HepG2 (cell line): Measurements from ENCODE around the gene TOP2A. TPM values are rescaled to one million over a fixed set of nuclear protein-coding genes. Genes with fewer than 3 reads are reported as not detected.

ENCODE experiments used
- CBX1 ChIP-seq: IDR thresholded peaks from one replicate; pipeline ENCODE4 v1.6.1; 2016; ENCODE audit warnings: antibody characterized with exemption, low read depth
- KDM5A ChIP-seq: fragments of 200-600 bp; sonication (generic); IDR thresholded peaks from 2 replicates; pipeline ENCODE4 v1.7.0; 2018; ENCODE audit warnings: antibody characterized with exemption, mild to moderate bottlenecking, low read length, borderline replicate concordance
- REXO4 ChIP-seq: sonication (generic); formaldehyde crosslinking; IDR thresholded peaks from 2 replicates; pipeline ENCODE4 v1.8.0; 2022; ENCODE audit warnings: missing genetic modification reagents, mild to moderate bottlenecking, borderline replicate concordance
- SIN3A ChIP-seq: IDR thresholded peaks from 2 replicates; pipeline ENCODE4 v1.6.1; 2011; ENCODE audit warnings: low read depth, mild to moderate bottlenecking, control low read depth, low read length, borderline replicate concordance
- ZNF180 ChIP-seq: sonication (generic); formaldehyde crosslinking; IDR thresholded peaks from 2 replicates; pipeline ENCODE4 v1.4.0; 2020; ENCODE audit warnings: low read depth, missing genetic modification reagents, borderline replicate concordance
- polyA plus RNA-seq, 8 experiments: library from polyadenylated mRNA; depleted of rRNA in 3 of 8; stranded (reverse) in 7 of 8; unstranded in 1 of 8; fragments of >200 nt; fragmentation: Illumina TruSeq in 4 of 8; extraction: Trizol in 4 of 8; gene quantifications; 2 replicates each; pipeline versions ENCODE4 v1.2.1 to v1.2.3, GENCODE V29; 2011 to 2016; ENCODE audit warnings: low read depth in 4 of 8, missing spikeins in 1 of 8, mixed read lengths in 1 of 8; ENCODE audit not compliant: insufficient read depth in 1 of 8
- total RNA-seq, 5 experiments: library from RNA; depleted of rRNA; stranded (reverse); fragments of >200 nt; fragmentation: Illumina TruSeq; extraction: Trizol; gene quantifications; 2 replicates each; pipeline ENCODE4 v1.2.3, GENCODE V29; 2016; ENCODE audit warnings: low read depth in 1 of 5
- TF ChIP-seq, protein P1 (sequence below), 2 experiments: fragments of 450-650 bp in 1 of 2; sonication (generic) in 1 of 2; formaldehyde crosslinking; IDR thresholded peaks; 2 replicates each; pipeline versions ENCODE4 v1.5.0 to v1.8.0; 2020 to 2022; ENCODE audit warnings: mild to moderate bottlenecking in 1 of 2, missing genetic modification reagents in 1 of 2
- TF ChIP-seq, protein P2 (sequence below): sonication (generic); formaldehyde crosslinking; IDR thresholded peaks from 2 replicates; pipeline ENCODE4 v1.9.0; 2021; ENCODE audit warnings: missing genetic modification reagents, mild to moderate bottlenecking, borderline replicate concordance
- TF ChIP-seq, protein P3 (sequence below): sonication (generic); formaldehyde crosslinking; IDR thresholded peaks from 2 replicates; pipeline ENCODE4 v1.8.0; 2022; ENCODE audit warnings: missing genetic modification reagents, mild to moderate bottlenecking, borderline replicate concordance
- TF ChIP-seq, protein P4 (sequence below): sonication (generic); formaldehyde crosslinking; IDR thresholded peaks from 2 replicates; pipeline ENCODE4 v1.5.0; 2020; ENCODE audit warnings: mild to moderate bottlenecking, missing genetic modification reagents, borderline replicate concordance
- TF ChIP-seq, protein P5 (sequence below): sonication (generic); formaldehyde crosslinking; IDR thresholded peaks from 2 replicates; pipeline ENCODE4 v1.5.0; 2020; ENCODE audit warnings: mild to moderate bottlenecking, missing genetic modification reagents, borderline replicate concordance
- TF ChIP-seq, protein P6 (sequence below): sonication (generic); formaldehyde crosslinking; IDR thresholded peaks from 2 replicates; pipeline ENCODE4 v1.8.1; 2023; ENCODE audit warnings: mild to moderate bottlenecking, moderate library complexity, missing genetic modification reagents
- TF ChIP-seq, protein P7 (sequence below): IDR thresholded peaks from 2 replicates; pipeline ENCODE4 v1.6.1; 2016; ENCODE audit warnings: low read depth, control low read depth

The TOP2A gene
- total and polyA plus RNA-seq, 2 of the 13 experiments (the other 11 are each of a cell fraction or from before 2014, with no cell fraction given) = 108 to 327 TPM

DNA sequence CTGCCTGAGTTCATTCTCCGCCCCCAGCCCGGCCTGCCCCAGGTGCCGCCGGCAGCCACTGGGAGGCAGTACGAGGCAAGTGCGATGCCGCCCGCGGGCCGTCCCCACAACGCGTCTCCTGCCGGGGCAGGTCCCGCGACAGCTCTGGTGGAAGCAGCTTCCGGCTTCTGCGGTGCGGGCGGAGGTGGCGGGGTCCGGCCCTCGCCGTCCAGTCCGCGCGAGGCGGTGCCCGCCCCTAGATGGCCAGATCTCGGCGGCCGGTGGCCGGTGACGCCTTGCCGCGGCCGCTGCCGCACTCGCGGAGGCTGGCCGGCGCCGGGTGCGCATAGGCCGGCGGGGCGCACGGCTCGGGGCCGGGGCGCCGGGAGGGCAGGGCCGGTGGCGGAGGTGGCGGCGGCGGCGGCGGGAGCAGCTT, 55.0 kb downstream of the TOP2A start (continued):
- TF ChIP-seq CBX1 (peak; percentile 97), KDM5A (no peak), ZNF180 (CRISPR knock-in tag) (no peak), SIN3A (no peak), REXO4 (CRISPR knock-in tag) (peak; percentile 59; the same call in 1 of the 2 replicates)
- TF ChIP-seq, protein P1, sequence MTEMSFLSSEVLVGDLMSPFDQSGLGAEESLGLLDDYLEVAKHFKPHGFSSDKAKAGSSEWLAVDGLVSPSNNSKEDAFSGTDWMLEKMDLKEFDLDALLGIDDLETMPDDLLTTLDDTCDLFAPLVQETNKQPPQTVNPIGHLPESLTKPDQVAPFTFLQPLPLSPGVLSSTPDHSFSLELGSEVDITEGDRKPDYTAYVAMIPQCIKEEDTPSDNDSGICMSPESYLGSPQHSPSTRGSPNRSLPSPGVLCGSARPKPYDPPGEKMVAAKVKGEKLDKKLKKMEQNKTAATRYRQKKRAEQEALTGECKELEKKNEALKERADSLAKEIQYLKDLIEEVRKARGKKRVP (CRISPR knock-in tag; IDR thresholded peaks at IDR 0.05) = peak in 1 of 2 experiments; percentile 75; a peak in 2 of 4 replicates
- TF ChIP-seq, protein P2, sequence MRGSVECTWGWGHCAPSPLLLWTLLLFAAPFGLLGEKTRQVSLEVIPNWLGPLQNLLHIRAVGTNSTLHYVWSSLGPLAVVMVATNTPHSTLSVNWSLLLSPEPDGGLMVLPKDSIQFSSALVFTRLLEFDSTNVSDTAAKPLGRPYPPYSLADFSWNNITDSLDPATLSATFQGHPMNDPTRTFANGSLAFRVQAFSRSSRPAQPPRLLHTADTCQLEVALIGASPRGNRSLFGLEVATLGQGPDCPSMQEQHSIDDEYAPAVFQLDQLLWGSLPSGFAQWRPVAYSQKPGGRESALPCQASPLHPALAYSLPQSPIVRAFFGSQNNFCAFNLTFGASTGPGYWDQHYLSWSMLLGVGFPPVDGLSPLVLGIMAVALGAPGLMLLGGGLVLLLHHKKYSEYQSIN (CRISPR knock-in tag) = no peak
- TF ChIP-seq, protein P3, sequence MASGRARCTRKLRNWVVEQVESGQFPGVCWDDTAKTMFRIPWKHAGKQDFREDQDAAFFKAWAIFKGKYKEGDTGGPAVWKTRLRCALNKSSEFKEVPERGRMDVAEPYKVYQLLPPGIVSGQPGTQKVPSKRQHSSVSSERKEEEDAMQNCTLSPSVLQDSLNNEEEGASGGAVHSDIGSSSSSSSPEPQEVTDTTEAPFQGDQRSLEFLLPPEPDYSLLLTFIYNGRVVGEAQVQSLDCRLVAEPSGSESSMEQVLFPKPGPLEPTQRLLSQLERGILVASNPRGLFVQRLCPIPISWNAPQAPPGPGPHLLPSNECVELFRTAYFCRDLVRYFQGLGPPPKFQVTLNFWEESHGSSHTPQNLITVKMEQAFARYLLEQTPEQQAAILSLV = 0 out of 2 replicates have a peak, but pooled peaks have one; percentile 66
- TF ChIP-seq, protein P4, sequence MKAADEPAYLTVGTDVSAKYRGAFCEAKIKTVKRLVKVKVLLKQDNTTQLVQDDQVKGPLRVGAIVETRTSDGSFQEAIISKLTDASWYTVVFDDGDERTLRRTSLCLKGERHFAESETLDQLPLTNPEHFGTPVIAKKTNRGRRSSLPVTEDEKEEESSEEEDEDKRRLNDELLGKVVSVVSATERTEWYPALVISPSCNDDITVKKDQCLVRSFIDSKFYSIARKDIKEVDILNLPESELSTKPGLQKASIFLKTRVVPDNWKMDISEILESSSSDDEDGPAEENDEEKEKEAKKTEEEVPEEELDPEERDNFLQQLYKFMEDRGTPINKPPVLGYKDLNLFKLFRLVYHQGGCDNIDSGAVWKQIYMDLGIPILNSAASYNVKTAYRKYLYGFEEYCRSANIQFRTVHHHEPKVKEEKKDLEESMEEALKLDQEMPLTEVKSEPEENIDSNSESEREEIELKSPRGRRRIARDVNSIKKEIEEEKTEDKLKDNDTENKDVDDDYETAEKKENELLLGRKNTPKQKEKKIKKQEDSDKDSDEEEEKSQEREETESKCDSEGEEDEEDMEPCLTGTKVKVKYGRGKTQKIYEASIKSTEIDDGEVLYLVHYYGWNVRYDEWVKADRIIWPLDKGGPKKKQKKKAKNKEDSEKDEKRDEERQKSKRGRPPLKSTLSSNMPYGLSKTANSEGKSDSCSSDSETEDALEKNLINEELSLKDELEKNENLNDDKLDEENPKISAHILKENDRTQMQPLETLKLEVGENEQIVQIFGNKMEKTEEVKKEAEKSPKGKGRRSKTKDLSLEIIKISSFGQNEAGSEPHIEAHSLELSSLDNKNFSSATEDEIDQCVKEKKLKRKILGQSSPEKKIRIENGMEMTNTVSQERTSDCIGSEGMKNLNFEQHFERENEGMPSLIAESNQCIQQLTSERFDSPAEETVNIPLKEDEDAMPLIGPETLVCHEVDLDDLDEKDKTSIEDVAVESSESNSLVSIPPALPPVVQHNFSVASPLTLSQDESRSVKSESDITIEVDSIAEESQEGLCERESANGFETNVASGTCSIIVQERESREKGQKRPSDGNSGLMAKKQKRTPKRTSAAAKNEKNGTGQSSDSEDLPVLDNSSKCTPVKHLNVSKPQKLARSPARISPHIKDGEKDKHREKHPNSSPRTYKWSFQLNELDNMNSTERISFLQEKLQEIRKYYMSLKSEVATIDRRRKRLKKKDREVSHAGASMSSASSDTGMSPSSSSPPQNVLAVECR (CRISPR knock-in tag) = peak; percentile 78; the same call in 1 of the 2 replicates
- TF ChIP-seq, protein P5, sequence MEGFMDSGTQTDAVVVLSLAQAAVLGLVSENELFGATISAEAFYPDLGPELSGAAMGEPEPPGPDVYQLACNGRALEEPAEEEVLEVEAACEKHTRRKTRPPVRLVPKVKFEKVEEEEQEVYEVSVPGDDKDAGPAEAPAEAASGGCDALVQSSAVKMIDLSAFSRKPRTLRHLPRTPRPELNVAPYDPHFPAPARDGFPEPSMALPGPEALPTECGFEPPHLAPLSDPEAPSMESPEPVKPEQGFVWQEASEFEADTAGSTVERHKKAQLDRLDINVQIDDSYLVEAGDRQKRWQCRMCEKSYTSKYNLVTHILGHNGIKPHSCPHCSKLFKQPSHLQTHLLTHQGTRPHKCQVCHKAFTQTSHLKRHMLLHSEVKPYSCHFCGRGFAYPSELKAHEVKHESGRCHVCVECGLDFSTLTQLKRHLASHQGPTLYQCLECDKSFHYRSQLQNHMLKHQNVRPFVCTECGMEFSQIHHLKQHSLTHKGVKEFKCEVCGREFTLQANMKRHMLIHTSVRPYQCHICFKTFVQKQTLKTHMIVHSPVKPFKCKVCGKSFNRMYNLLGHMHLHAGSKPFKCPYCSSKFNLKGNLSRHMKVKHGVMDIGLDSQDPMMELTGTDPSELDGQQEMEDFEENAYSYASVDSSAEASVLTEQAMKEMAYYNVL (CRISPR knock-in tag) = peak; percentile 88; the same call in 1 of the 2 replicates
- TF ChIP-seq, protein P6, sequence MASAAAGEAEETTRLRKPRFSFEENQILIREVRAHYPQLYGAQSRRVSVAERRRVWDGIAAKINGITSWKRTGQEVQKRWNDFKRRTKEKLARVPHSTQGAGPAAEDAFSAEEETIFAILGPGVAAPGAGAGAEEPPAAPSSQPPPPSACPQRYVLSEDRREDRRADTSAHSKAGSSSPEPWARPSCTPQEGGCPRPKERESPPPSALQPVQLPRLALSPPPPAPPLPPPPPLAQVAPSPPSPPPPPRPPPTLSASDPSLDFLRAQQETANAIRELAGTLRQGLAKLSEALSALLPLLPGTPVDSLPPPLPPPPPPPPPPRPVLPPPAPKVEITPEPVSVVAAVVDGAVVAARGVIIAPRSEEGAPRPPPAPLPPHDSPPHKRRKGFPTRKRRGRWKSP (CRISPR knock-in tag) = 0 out of 2 replicates have a peak, but pooled peaks have one; percentile 75
- TF ChIP-seq, protein P7, sequence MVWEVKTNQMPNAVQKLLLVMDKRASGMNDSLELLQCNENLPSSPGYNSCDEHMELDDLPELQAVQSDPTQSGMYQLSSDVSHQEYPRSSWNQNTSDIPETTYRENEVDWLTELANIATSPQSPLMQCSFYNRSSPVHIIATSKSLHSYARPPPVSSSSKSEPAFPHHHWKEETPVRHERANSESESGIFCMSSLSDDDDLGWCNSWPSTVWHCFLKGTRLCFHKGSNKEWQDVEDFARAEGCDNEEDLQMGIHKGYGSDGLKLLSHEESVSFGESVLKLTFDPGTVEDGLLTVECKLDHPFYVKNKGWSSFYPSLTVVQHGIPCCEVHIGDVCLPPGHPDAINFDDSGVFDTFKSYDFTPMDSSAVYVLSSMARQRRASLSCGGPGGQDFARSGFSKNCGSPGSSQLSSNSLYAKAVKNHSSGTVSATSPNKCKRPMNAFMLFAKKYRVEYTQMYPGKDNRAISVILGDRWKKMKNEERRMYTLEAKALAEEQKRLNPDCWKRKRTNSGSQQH (CRISPR knock-in tag) = no peak
